Progenitor cell of endocrine pancreas (in vitro differentiated cells): ENCODE measurements around the gene SORL1. TPM values are rescaled to one million over a fixed set of nuclear protein-coding genes. Genes with fewer than 3 reads are reported as not detected.

ENCODE experiments used
- DNase-seq: peaks from one replicate; pipeline ENCODE4 v3.0.0; 2021; ENCODE audit warnings: low spot score; ENCODE audit not compliant: unreplicated experiment
- H3K27ac Mint-ChIP-seq: 2 replicates; pipeline ENCODE4 v1.8.0; 2021; ENCODE audit warnings: mild to moderate bottlenecking, moderate library complexity, mixed read lengths
- H3K27me3 Mint-ChIP-seq: 2 replicates; pipeline ENCODE4 v1.8.0; 2021; ENCODE audit warnings: mixed read lengths
- H3K36me3 Mint-ChIP-seq: 2 replicates; pipeline ENCODE4 v1.8.0; 2022; ENCODE audit warnings: mixed read lengths; ENCODE audit not compliant: insufficient read depth
- H3K4me1 Mint-ChIP-seq: 2 replicates; pipeline ENCODE4 v1.8.0; 2021; ENCODE audit warnings: low read depth, mixed read lengths
- H3K4me3 Mint-ChIP-seq: 2 replicates; pipeline ENCODE4 v1.8.0; 2021; ENCODE audit warnings: low read depth, mild to moderate bottlenecking, moderate library complexity, mixed read lengths
- H3K9me3 Mint-ChIP-seq: 2 replicates; pipeline ENCODE4 v1.8.0; 2021; ENCODE audit warnings: low read depth, mixed read lengths
- CTCF ChIP-seq: fragments of 200-600 bp; sonication (generic); IDR thresholded peaks from one replicate; pipeline ENCODE4 v1.5.0; 2021; ENCODE audit warnings: antibody characterized with exemption, mild to moderate bottlenecking; ENCODE audit not compliant: unreplicated experiment
- total RNA-seq: library from RNA; stranded (reverse); gene quantifications from 2 replicates; pipeline ENCODE4 v1.2.1, GENCODE V29; 2021

SORL1 gene
- total RNA-seq, 1 donor from 2014 or later, result 31.8 TPM

GRCh38 chr11:121417055-121417551, 35.0 kb upstream of the SORL1 start:
- Mint-ChIP-seq H3K27me3 (peaks cover 9% of the 10 kb centered on the region), H3K27ac (no peak overlapping the region), H3K4me3 (no peak overlapping the region), H3K36me3 (no peaks in the 10 kb centered on the region), H3K9me3 (no peaks in the 10 kb centered on the region), H3K4me1 (peaks cover 7% of the 10 kb centered on the region)
- DNase-seq, result no peak
- no peak for TF ChIP-seq CTCF

GRCh38 chr11:121417607-121418006, 34.5 kb upstream of the SORL1 start:
- H3K4me3 Mint-ChIP-seq, result no peak overlapping the region

GRCh38 chr11:121418625-121419114, 33.4 kb upstream of the SORL1 start:
- no peak overlapping the region for H3K27ac Mint-ChIP-seq
- peaks cover 3% of the 10 kb centered on the region for H3K27me3 Mint-ChIP-seq
- H3K36me3 Mint-ChIP-seq, result no peaks in the 10 kb centered on the region
- no peak overlapping the region for H3K4me3 Mint-ChIP-seq
- H3K4me1 Mint-ChIP-seq, result peaks cover 7% of the 10 kb centered on the region
- no peaks in the 10 kb centered on the region for H3K9me3 Mint-ChIP-seq
- TF ChIP-seq CTCF, result no peak
- no peak for DNase-seq

More at GRCh38 chr11:121417607-121418006, 34.5 kb upstream of the SORL1 start:
- Mint-ChIP-seq H3K27me3 (peaks cover 7% of the 10 kb centered on the region), H3K36me3 (no peaks in the 10 kb centered on the region), H3K9me3 (no peaks in the 10 kb centered on the region), H3K27ac (no peak overlapping the region), H3K4me1 (peaks cover 7% of the 10 kb centered on the region)
- no peak for TF ChIP-seq CTCF
- no peak for DNase-seq

- no peak for DNase-seq
- H3K27ac Mint-ChIP-seq, result no peak overlapping the region
- peaks cover 4% of the 10 kb centered on the region for H3K27me3 Mint-ChIP-seq
- no peaks in the 10 kb centered on the region for H3K36me3 Mint-ChIP-seq
- peaks cover 7% of the 10 kb centered on the region for H3K4me1 Mint-ChIP-seq
- H3K4me3 Mint-ChIP-seq, result no peak overlapping the region
- no peak for TF ChIP-seq CTCF
- no peaks in the 10 kb centered on the region for H3K9me3 Mint-ChIP-seq
Measured at GRCh38 chr11:121419836-121420235, 32.3 kb upstream of the SORL1 start.

GRCh38 chr11:121420398-121420797, 31.7 kb upstream of the SORL1 start:
- no peak for TF ChIP-seq CTCF
- H3K27ac Mint-ChIP-seq, result no peak overlapping the region
- H3K36me3 Mint-ChIP-seq, result no peaks in the 10 kb centered on the region
- H3K27me3 Mint-ChIP-seq, result peaks cover 8% of the 10 kb centered on the region
- H3K4me3 Mint-ChIP-seq, result no peak overlapping the region
- no peak for DNase-seq
- peaks cover 7% of the 10 kb centered on the region for H3K4me1 Mint-ChIP-seq
- no peaks in the 10 kb centered on the region for H3K9me3 Mint-ChIP-seq
